Lung microvascular endothelial cell (primary cell): ENCODE results near the gene DOK4. TPM values are rescaled to one million over a fixed set of nuclear protein-coding genes. Genes with fewer than 3 reads are reported as not detected.
"Not testable (repeated sequence)": the region's sequence is repeated elsewhere in the genome, so short reads cannot be mapped to it uniquely, and the experiment has no call there.

Experiments used
- DNase-seq, 2 donors: peaks; one replicate each; pipeline versions ENCODE4 v3.0.0 to v3.0.0-alpha.2; 2010; ENCODE audit warnings: low read depth in 2 of 2
- total RNA-seq: library from RNA; depleted of rRNA; stranded (reverse); fragments of >200 nt; gene quantifications from 2 replicates; pipeline ENCODE4 v1.2.1, GENCODE V29; 2014

DOK4 gene
- total RNA-seq, 1 donor from 2014 or later: 13.9 TPM

- DNase-seq: peak; percentile 95 to 97
These were observed 38.9 kb downstream of the DOK4 start, which contains the start of the genes CIAPIN1 and COQ9 for GRCh38 chr16:57447186-57447962. Gene CIAPIN1, minus strand, starts transcription at chr16:57447385. Its CDS starts 6,457 bp downstream, at chr16:57440928. Gene COQ9, plus strand, starts transcription at chr16:57447479. Its CDS starts 27 bp downstream, at chr16:57447506.

DNA sequence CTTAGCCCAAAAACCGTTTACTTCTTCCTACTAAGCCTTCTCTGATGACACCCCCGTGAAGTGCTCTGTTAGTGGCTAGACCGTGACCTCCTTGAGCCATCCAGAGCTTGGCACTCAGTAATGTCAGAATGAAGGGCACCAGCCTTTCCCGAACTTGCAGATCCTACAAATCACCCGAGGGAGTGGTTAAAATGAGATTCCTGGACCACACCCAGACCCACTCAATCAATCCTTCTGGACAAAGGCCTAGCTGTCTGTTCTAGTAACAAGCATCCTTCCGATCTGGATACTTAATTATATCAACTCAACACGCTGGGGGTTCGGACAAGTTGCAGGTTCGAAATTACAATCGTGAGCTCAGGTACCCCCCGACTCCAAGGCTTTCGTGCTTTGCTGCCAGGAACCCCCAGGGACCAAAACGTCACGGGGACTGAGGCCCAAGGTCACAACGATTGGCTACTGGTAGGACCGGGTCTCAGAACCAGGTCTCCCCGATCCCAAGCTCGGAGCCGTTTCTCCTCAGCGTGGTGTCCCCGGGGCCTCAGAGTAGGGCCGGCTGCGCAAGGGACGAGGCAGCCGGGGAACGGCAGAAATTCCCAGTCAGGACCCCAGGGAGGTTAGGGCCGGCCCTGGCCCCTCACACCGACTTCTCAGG lies 39.6 kb downstream of the DOK4 start:
- peak; percentile 37 to 38 for DNase-seq

GRCh38 chr16:57445510-57445909 lies 40.8 kb downstream of the DOK4 start:
- DNase-seq: no peak

- no peak for DNase-seq
These were observed 41.6 kb downstream of the DOK4 start for GRCh38 chr16:57444711-57445110.

GRCh38 chr16:57440551-57440950 lies 45.7 kb downstream of the DOK4 start:
- DNase-seq: not testable (repeated sequence)

DNA sequence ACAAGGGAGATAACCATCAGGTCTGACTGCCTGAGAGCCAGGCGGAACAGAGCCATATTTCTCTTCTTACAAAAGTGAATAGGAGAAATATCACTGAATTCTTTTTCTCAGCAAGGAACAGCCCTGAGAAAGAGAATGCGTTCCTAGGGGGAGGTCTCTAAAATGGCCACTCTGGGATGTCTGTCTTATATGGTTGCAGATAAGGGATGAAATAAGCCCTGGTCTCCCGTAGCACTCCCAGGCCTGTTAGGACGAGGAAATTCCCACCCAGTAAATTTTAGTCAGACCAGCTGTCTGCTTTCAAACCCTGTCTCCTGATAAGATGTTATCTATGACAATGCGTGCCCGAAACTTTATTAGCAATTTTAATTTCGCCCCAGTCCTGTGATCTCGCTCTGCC lies 46.3 kb downstream of the DOK4 start:
- not testable (repeated sequence) for DNase-seq

GRCh38 chr16:57435838-57436237 lies 50.5 kb downstream of the DOK4 start:
- no peak for DNase-seq

- no peak for DNase-seq
These were observed 52.3 kb downstream of the DOK4 start for GRCh38 chr16:57434003-57434402.

DNA sequence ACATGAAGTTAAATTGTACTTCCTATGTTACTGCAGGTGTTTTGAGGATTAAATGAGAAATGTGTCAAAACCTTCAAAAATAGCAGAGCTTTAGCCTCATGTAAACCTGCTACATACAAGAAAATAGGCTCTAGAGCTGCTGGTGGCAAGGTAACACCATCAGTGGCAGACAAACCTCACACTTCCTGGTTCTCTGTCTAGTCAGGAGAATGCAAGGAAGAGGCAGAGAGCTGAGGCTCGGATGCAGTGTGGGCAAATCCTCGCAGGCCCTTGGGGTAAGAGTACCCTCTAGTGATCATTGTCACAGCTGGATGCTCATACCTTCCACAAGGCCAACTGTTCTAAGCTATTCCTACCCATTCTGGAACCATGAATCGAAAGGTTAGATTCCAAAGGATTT lies 53.3 kb downstream of the DOK4 start:
- DNase-seq: no peak

GRCh38 chr16:57432505-57432904 lies 53.8 kb downstream of the DOK4 start:
- DNase-seq: no peak

GRCh38 chr16:57430955-57431354 lies 55.3 kb downstream of the DOK4 start:
- no peak for DNase-seq

- DNase-seq: no peak
These were observed 58.5 kb downstream of the DOK4 start for GRCh38 chr16:57427824-57428223.

DNA sequence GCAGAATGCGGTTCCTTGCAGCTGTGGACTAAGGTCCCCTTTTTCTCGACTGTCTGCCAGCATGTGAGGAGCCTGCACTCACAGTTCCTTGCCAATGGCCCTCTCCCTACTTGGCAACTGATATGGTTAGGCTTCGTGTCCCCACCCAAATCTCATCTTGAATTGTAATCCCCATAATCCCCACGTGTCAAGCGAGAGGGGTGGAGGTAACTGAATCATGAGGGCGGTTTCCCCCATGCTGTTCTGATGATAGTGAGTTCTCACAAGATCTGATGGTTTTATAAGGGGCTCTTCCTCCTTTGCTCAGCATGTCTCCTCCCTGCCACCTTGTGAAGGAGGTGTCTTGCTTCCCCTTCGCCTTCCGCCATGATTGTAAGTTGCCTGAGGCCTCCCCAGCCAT lies 59.0 kb downstream of the DOK4 start:
- no peak for DNase-seq

DNA sequence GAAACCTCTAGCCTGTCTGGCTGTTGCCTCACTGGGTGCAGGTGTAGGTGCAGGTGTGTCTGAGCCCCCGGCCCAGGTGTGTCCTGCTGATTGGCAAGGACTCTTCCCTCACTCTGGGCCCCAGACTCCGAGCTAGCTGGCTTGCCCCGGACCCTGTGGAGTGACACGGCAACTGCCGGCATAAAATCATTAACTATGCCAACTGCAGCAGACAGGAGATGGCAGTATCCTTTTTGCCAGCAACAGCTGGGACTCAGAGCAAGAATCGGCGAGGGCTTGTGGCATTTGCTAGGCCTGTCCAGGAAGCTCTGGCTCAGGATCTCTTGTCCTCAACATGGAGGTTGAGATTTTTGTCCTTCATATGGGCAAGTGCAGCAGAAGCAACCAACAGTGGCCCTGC lies 59.9 kb downstream of the DOK4 start:
- DNase-seq: no peak

DNA sequence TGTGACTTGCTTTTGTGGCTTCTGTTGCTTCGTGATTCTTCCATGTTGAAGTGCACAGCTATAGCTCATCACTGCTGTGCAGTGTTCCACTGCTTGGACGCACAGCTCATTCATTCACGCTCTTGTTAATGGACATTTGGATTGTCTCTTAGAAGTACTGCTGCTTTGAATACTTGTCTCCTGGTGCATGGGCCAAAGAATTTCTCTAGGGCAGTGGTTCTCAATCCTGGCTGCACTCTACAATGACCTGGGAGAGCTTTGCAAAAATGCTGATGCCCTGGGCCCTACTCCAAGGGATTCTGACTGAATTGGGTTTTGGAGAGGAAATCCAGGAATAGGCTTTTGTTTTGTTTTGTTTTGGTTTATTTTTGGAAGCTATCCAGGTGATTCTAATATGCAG lies 61.7 kb downstream of the DOK4 start:
- DNase-seq: peak in 1 of 2 donors; percentile 40

DNA sequence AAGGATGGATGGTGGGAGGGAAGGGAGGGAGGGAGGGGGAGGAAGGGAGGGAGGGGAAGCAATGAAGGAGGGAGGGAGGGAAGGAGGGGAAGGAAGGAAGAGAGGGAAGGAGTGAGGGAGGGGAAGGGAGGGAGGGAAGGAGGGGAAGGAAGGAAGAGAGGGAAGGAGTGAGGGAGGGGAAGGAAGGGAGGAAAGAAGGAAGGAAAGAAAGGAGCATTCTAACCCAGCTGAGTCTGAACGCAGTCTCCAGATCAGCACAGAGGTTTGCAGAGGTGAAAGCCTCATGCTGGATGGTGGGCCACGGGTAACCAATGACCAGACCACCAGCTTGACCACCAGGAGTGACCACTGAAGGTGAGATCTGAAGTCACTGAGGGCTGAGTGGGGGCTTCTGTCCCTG lies 63.1 kb downstream of the DOK4 start:
- no peak for DNase-seq

DNA sequence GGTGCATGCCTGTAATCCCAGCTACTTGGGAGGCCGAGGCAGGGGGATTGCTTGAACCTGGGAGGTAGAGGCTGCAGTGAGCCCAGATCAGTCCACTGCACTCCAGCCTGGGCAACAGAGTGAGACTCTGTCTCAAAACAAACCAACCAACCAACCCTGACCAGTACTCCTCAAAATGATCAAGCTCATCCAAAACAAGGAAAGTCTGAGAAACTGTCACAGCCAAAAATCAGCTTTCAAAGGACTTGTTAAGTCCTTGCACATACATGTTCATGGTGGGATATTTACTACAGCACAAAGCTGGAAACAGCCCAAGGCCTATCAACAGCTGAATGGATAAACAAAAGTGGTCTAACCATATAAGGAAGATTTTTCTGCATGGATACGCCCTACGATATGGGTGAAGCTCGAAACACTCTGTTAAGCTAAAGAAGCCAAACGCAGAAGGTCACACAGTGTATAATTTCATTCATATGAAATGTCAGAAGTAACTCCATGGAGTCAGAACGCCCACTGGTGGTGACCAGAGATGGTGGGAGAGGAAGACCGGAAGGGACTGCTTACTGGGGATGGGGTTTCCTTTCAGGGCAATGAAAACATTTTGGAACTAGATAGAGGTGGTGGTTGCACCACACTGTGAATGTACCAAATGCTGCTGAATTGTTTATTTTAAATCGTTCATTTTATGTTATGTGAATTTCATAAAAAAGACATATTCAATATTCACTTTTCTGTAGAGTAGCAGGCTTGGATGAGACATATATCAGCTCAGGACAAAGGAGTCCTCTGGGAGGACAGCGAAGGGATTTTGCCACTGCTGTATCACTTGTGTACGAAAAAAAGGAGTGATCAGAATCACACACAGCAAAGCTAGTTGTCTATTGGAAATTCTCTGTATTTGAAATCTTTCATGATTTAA lies 64.0 kb downstream of the DOK4 start:
- peak; percentile 64 to 80 for DNase-seq

Other genes starting within 250 kb of the DOK4 start
- 40.3 and 47.9 TPM in 2 replicates for gene ARL2BP, start 241.2 kb downstream of the DOK4 start, total RNA-seq
- 5.2 and 6.3 TPM in 2 replicates for gene PLLP, start 201.8 kb downstream of the DOK4 start, total RNA-seq
- gene CCL22, start 127.7 kb downstream of the DOK4 start, total RNA-seq: not detected in 2 replicates
- gene CX3CL1, start 114.0 kb downstream of the DOK4 start, total RNA-seq: 2.0 and 2.8 TPM in 2 replicates
- not detected in 2 replicates for gene CCL17, start 81.7 kb downstream of the DOK4 start, total RNA-seq
- 60.4 and 60.9 TPM in 2 replicates for gene CIAPIN1, start 39.1 kb downstream of the DOK4 start, total RNA-seq
- 32.7 and 55.8 TPM in 2 replicates for gene COQ9, start 39.0 kb downstream of the DOK4 start, total RNA-seq
- gene POLR2C, start 23.8 kb downstream of the DOK4 start, total RNA-seq: 95.9 and 96.0 TPM in 2 replicates
- 7.4 and 10.7 TPM in 2 replicates for gene CCDC102A, start 50.1 kb upstream of the DOK4 start, total RNA-seq
- gene ADGRG5, start 56.1 kb upstream of the DOK4 start, total RNA-seq: not detected in 2 replicates
- gene ADGRG1, start 142.1 kb upstream of the DOK4 start, total RNA-seq: 1.4 and 17.4 TPM in 2 replicates
- 0.65 and 8.3 TPM in 2 replicates for gene ADGRG3, start 181.8 kb upstream of the DOK4 start, total RNA-seq
- 0.20 and 0.22 TPM in 2 replicates for gene DRC7, start 208.3 kb upstream of the DOK4 start, total RNA-seq
- gene KATNB1, start 249.3 kb upstream of the DOK4 start, total RNA-seq: 19.0 and 23.2 TPM in 2 replicates